GM19324 (cell line): ENCODE data around the gene LAMC1.
"Not testable (repeated sequence)": the region's sequence is repeated elsewhere in the genome, so short reads cannot be mapped to it uniquely, and the experiment has no call there.

Experiments
- ATAC-seq: cut with Tn5 transposase; IDR thresholded peaks from one replicate; pipeline ENCODE4 v1.9.1; 2021; ENCODE audit warnings: mild to moderate bottlenecking, moderate library complexity; ENCODE audit not compliant: unreplicated experiment, low FRiP score

The LAMC1 gene

DNA sequence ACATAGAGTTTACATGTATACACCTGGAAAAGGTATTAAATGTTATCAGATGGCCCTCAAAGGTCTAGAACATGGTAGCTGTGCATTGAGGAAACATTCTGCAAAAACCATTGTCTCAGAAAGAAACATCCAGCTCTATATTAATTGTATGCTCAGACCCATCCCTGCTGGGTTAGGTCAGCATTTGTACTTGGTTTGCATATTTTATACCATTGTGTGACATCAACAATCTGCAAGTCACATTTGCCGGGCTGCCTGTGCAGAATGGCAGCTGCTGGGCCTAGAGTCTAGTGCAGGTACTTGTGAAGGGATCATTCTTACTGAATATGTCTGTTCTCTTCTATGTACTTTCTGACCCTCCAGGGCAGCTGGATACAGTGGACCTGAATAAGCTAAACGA lies 119.0 kb downstream of the LAMC1 start:
- ATAC-seq, result no peak

DNA sequence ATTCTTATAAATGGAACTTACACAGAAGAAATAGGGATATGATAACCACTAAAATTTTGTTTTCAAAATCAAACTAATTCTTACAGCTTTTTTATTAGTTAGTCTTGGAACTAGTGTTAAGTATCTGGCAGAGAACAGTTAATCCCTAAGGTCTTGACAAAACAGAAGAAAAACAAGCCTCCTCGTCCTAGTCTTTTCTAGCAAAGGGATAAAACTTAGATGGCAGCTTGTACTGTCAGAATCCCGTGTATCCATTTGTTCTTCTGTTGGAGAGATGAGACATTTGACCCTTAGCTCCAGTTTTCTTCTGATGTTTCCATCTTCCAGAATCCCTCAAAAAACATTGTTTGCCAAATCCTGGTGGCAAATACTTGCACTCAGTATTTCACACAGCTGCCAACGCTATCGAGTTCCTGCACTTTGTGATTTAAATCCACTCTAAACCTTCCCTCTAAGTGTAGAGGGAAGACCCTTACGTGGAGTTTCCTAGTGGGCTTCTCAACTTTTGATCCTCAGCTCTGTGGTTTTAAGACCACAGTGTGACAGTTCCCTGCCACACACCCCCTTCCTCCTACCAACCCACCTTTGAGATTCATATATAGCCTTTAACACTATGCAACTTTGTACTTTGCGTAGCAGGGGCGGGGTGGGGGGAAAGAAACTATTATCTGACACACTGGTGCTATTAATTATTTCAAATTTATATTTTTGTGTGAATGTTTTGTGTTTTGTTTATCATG lies 120.5 kb downstream of the LAMC1 start:
- ATAC-seq, result no peak

GRCh38 chr1:183144752-183145151 lies 121.5 kb downstream of the LAMC1 start:
- no peak for ATAC-seq

- ATAC-seq, result no peak
Measured at GRCh38 chr1:183147735-183148134, 124.5 kb downstream of the LAMC1 start.

GRCh38 chr1:183148599-183148998 lies 125.4 kb downstream of the LAMC1 start:
- ATAC-seq, result no peak

- no peak for ATAC-seq
Measured at GRCh38 chr1:183149273-183149672, 126.1 kb downstream of the LAMC1 start.

- not testable (repeated sequence) for ATAC-seq
Measured at GRCh38 chr1:183150032-183150431, 126.8 kb downstream of the LAMC1 start.

DNA sequence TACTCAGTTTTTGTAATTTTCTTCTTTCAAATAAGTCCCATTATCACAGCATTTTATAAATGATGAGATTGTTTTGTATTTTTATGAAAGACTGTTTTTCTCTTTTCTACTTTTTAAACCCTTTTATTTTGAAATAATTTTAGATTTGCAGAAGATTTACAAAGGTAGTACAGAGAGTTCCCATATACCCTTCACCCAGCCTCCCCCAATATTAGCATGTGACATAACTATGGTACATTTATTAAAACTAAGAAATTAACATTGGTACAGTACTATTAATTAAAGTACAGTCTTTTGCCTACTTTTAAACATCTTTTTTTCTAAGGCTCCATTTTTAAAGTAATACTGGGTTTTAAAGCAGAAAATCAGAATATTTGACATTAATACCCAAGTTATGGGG lies 127.2 kb downstream of the LAMC1 start:
- ATAC-seq, result no peak

- ATAC-seq, result no peak
Measured at GRCh38 chr1:183152180-183152579, 129.0 kb downstream of the LAMC1 start.

- no peak for ATAC-seq
Measured at GRCh38 chr1:183155939-183156338, 132.7 kb downstream of the LAMC1 start.

GRCh38 chr1:183159960-183160359 lies 136.7 kb downstream of the LAMC1 start:
- no peak for ATAC-seq

DNA sequence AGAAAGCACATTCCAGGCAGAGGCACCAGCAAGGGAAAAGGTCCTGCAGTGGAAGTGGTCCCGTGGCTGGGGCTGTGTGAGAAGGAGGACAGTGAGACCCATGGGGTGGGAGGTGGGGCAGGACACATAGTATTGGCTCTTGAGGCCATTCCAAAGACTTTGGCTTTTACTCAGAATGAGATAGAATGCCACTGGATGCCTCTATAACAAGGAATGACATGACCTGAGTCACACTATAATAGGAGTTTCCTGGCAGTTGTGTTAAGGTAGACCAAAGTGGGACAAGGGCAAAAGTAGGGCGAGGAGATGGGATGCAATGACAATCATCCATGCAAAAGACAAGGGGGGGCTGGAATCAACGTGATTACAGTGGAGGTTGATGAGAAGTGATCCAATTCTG lies 138.2 kb downstream of the LAMC1 start:
- ATAC-seq, result no peak

- no peak for ATAC-seq
Measured at GRCh38 chr1:183163316-183163715, 140.1 kb downstream of the LAMC1 start.

DNA sequence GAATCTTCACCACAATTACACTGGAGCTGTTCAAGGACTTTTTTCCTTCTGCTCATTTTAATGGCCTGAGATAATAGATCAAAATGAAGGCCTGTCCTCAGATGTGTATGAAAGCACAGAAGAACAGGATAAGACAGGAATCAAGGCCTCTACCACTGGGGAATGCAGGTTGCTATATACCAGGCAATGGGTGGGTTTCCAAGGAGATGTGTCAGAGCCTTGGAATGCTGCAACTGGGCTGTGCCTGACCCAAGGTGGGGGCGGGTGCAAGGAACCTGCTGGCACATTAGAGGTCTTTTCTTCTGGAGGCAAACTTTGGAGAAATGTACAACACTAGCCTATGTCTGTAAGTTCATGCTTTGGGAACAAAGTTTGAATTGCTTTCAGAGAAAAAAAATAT lies 141.1 kb downstream of the LAMC1 start:
- no peak for ATAC-seq

DNA sequence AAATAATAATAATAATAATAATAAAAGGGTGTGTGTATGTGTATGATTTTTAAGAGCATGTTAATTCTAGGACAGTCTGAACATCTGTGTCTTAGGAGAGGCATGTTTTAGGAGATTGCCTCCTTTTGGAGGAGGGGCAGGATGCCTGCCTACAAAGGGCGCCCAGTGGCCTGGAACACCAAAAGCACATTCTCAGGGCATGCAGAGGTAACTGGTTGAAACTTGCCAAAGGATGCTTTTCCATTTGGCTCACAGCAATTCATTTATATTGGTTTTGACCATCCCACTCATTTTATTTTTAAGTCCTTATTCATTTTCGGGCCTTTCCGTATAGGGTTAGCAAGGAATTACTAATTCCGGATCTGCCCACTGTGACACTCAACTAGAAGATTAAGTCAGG lies 141.7 kb downstream of the LAMC1 start:
- ATAC-seq, result no peak

DNA sequence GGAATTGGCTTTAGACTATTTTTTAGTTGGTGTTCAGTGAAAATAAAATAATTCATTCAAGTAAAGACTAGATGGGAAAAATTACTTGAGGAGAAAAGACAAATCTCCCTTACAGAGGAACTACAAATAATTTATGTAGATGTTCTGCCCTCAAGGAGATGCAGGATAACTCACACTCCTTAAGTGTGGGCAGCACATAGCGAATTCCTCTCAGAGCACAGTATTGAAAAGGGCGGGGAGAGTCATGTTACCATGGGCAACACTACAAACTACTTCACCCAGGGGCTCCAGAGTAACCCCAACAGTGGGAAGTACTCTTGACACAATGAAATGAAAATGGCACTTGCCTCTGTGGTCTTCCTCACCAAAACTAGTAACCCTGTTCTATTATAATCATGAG lies 142.2 kb downstream of the LAMC1 start:
- no peak for ATAC-seq

GRCh38 chr1:183166454-183166853 lies 143.2 kb downstream of the LAMC1 start:
- ATAC-seq, result no peak

DNA sequence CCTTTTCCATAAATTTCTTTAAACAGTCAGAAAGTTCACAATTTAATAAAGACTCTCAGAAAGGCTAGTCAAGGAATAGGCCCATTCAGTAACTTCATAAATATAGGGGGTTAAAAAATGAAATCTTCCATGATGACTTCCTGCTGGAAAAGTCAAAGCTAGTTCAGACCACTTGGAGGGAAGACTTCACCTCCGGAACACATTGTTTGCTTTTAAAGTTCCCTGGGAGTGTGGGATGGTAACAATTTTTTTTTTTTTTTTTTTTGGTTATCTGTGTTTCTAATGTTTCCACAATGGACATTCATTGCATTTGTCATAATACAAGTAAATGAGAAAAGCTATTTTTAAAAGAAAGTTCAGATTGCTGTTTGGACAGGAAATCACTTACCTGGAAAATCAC lies 144.5 kb downstream of the LAMC1 start:
- ATAC-seq, result no peak

DNA sequence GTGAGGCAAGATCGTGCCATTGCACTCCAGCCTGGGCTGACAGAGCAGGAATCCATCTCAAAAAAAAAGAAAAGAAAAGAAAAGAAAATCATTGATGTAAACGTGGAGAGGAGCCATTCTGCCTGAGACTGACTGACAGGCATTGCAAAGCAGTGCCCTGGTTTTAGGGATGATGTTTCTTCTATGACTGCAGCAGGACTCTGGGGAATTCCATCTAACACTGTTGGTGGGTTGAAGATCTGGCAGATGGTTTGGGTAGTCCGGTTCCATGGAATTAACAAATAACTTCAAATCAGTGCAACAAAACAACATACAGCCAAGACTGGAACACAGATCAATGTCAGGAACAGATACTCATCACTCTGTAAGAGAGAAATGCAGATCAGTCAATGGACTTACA lies 145.1 kb downstream of the LAMC1 start:
- no peak for ATAC-seq

GRCh38 chr1:183173828-183174227 lies 150.6 kb downstream of the LAMC1 start:
- ATAC-seq, result no peak

DNA sequence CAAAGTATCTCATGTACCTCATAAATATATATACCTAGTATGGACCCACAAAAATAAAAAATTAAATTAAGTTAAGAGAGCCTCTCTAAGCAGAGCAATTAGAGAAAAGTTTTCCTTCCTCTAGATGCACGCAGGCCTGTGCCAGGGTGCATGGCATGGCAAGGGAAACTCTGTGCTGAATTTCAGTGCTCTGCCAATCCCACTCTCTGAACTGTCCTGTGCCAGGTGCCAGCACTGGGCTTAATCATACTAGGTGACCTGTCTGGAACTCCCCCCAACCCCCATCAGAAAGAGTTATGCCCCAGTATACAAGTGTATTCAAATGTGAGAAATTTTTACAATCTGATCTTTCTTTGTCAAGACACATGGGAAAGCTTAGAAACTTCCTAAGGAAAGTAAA lies 152.4 kb downstream of the LAMC1 start:
- no peak for ATAC-seq

- ATAC-seq, result no peak
Measured at GRCh38 chr1:183178545-183178944, 155.3 kb downstream of the LAMC1 start.

DNA sequence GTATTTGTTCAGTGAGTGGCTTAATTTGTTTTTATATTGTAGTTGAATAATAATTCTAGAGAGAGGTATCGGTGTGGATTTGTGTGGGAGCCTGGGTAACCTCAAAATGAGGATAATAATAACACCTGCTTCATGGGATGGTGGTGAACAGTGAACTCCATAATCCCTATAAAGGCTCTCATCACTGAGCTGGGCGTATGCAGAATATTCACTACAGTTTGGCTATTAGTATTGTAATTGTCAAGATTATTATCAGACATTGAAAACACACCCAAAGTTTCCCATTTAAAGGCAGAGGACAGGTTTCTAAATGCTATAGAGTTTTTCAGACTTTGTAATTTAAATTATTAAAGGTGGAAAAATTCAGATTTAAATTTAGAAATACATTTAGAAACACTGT lies 155.8 kb downstream of the LAMC1 start:
- no peak for ATAC-seq
